ENCODE data around the gene WFDC10B. TPM values are rescaled to one million over a fixed set of nuclear protein-coding genes. Genes with fewer than 3 reads are reported as not detected.
A peak's percentile ranks its signal among the peaks of the same experiment; 100 is the strongest.

The WFDC10B gene
- not detected in 2 replicates for total RNA-seq (2014; rRNA removed)
- percentile 63 among the genes with signal in this experiment for Bru-seq, nascent RNA
- BruChase-seq, experiment 1, labeled RNA remaining after a 6-hour chase, result percentile 73 among the genes with signal in this experiment
- BruChase-seq, experiment 2, labeled RNA remaining after a 2-hour chase, result percentile 84 among the genes with signal in this experiment
- long read RNA-seq, partial matches to known transcripts, result 0 of 5 reads
- long read RNA-seq, other reads (novel, unspliced or antisense), result 5 of 5 reads

DNA sequence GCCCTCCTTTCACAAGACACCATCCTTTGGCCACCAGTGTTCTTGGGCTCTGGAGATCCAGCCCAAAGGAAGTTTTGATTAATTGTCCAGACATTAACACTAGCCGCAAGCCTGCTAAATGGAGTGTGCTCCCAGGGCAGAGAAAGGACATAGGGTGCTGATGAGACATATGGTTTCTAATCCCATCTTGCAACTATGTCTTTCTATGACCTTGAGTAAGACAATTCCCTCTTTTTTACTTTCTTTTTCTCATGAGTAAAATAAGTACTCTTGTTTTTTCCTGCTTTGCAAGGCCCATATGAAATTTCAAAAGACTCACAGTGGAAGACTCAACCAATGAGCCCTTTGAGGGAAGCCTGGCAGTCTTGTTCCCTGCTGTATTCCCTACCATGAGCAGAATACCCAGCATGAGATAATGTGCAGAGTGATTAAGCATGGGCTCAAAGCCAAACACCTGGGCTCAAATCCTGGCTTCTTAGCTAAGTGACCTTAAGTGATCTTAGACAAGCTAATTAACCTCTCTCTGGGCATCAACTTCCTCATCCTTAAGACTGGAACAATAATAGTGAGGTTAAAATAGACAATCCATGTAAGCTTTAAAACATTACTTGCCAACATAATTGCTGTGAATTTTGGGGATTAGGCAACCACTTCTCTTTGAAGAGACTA is at the start of gene WFDC10B:
TSS of gene WFDC10B (minus strand) at position 51 of the 669 bp plus-strand sequence. CDS start 19,027 bp downstream, outside the sequence.
- POLR2A ChIA-PET (ENCODE audit: unreplicated experiment), result no interaction called here
- CTCF ChIA-PET, result no interaction called here
- H3K9ac ChIP-seq (ENCODE audit: low read length), result no peak within 1 kb of the TSS

DNA sequence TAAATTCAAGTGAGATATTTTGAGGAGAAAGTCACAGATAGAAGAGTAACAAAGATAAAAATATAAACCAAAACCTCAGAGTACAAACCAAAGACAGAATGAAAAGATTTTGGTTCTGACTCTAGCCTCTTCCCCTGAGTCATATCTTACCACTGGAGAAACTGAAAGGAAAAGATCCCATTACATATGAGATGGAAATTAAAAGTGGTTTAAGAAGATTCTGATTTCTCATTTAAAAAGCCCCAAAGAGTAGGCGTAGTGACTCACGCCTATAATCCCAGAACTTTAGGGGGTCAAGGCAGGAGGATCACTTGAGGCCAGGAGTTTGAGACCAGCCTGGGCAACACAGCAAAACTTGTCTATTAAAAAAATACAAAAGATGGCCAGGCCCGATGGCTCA is 47.9 kb upstream of the WFDC10B start:
- no TSS peak for BruUV-seq (replicated peaks)
- 0 out of 2 replicates have a peak, but pooled peaks cover 4% of the 10 kb centered on the region for H3K27me3 ChIP-seq (ENCODE audit: low read length)
- ChIA-PET CTCF (no interaction called here), POLR2A (ENCODE audit: unreplicated experiment) (no interaction called here)
- H3K9me3 ChIP-seq (ENCODE audit: low read length), result no peaks in the 10 kb centered on the region
- H3K36me3 ChIP-seq (ENCODE audit: low read depth, low read length), result no peaks in the 10 kb centered on the region
- H4K20me1 ChIP-seq (ENCODE audit: low read length), result no peaks in the 10 kb centered on the region
- no peak for DNase-seq
- H2AFZ ChIP-seq (ENCODE audit: low read length), result no peak overlapping the region
- H3K4me3 ChIP-seq (ENCODE audit: low read length), result no peak overlapping the region
- H3K4me2 ChIP-seq (ENCODE audit: low read length), result no peak overlapping the region
- H3K9me2 ChIP-seq (replicated peaks; ENCODE audit: low read length), result no peaks in the 10 kb centered on the region
- no peaks in the 10 kb centered on the region for H3K79me2 ChIP-seq (ENCODE audit: low read length)
- no peak for ATAC-seq
- no peak overlapping the region for H3K27ac ChIP-seq (ENCODE audit: low read length)
- intact Hi-C loops (cut with micrococcal nuclease), result no loop called here
- no peaks in the 10 kb centered on the region for H3K4me1 ChIP-seq (ENCODE audit: insufficient read depth, low read length)
- H3F3A ChIP-seq (ENCODE audit: low read length, unreplicated experiment), result no peaks in the 10 kb centered on the region
- TF ChIP-seq EZH2phosphoT487 (IDR thresholded peaks at IDR 0.05; ENCODE audit: borderline replicate concordance, low read length) (no peak), EZH2 (IDR thresholded peaks at IDR 0.05; ENCODE audit: low read length, unreplicated experiment) (no peak)
- TF ChIP-seq, protein P1, sequence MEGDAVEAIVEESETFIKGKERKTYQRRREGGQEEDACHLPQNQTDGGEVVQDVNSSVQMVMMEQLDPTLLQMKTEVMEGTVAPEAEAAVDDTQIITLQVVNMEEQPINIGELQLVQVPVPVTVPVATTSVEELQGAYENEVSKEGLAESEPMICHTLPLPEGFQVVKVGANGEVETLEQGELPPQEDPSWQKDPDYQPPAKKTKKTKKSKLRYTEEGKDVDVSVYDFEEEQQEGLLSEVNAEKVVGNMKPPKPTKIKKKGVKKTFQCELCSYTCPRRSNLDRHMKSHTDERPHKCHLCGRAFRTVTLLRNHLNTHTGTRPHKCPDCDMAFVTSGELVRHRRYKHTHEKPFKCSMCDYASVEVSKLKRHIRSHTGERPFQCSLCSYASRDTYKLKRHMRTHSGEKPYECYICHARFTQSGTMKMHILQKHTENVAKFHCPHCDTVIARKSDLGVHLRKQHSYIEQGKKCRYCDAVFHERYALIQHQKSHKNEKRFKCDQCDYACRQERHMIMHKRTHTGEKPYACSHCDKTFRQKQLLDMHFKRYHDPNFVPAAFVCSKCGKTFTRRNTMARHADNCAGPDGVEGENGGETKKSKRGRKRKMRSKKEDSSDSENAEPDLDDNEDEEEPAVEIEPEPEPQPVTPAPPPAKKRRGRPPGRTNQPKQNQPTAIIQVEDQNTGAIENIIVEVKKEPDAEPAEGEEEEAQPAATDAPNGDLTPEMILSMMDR (conservative IDR thresholded peaks at IDR 0.05; ENCODE audit: low read depth, low read length), result no peak
- H3K9ac ChIP-seq (ENCODE audit: low read length), result no peak overlapping the region

More for the DNA sequence above, at the start of gene WFDC10B:
- Histone ChIP-seq H3K27me3 (ENCODE audit: low read length) (0 out of 2 replicates have a peak, but pooled peaks cover 3% of the 10 kb centered on the region), H3K9me2 (replicated peaks; ENCODE audit: low read length) (no peaks in the 10 kb centered on the region), H3K4me1 (ENCODE audit: insufficient read depth, low read length) (no peaks in the 10 kb centered on the region), H2AFZ (ENCODE audit: low read length) (no peak within 1 kb of the TSS), H3K27ac (ENCODE audit: low read length) (no peak within 1 kb of the TSS), H3K4me3 (ENCODE audit: low read length) (no peak within 1 kb of the TSS), H4K20me1 (ENCODE audit: low read length) (no peaks in the 10 kb centered on the region), H3K4me2 (ENCODE audit: low read length) (no peak within 1 kb of the TSS), H3K9me3 (ENCODE audit: low read length) (no peaks in the 10 kb centered on the region), H3F3A (ENCODE audit: low read length, unreplicated experiment) (no peaks in the 10 kb centered on the region), H3K79me2 (ENCODE audit: low read length) (no peaks in the 10 kb centered on the region), H3K36me3 (ENCODE audit: low read depth, low read length) (no peaks in the 10 kb centered on the region)
- DNase-seq, result no peak
- intact Hi-C loops (cut with micrococcal nuclease), result no loop called here
- TF ChIP-seq EZH2phosphoT487 (IDR thresholded peaks at IDR 0.05; ENCODE audit: borderline replicate concordance, low read length) (no peak), EZH2 (IDR thresholded peaks at IDR 0.05; ENCODE audit: low read length, unreplicated experiment) (no peak)
- TF ChIP-seq, protein P1 (conservative IDR thresholded peaks at IDR 0.05; ENCODE audit: low read depth, low read length), result no peak
- no TSS peak for BruUV-seq (replicated peaks)
- ATAC-seq, result no peak

DNA sequence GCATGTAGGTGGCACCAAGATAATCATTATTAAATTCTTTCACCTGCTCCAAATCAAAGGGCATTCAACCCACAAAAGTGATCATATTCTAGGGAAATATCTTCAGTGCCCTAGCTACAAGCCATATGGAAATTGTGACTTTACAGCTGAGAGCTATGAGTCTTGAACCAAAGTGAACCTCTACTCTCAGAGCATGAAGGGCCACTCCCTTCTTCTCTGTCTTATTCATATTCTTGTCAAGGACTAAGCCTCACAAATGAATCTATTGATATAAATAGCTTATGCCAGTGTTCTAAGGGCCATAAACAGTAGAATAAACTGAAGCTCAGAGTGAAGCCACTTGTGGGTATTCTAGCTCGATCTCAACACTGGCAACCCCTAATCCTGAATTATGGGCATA is 46.9 kb upstream of the WFDC10B start:
- no peak overlapping the region for H3K4me2 ChIP-seq (ENCODE audit: low read length)
- ATAC-seq (no peak), DNase-seq (no peak)
- H3K9ac ChIP-seq (ENCODE audit: low read length), result no peak overlapping the region
- no peaks in the 10 kb centered on the region for H3F3A ChIP-seq (ENCODE audit: low read length, unreplicated experiment)
- H2AFZ ChIP-seq (ENCODE audit: low read length), result no peak overlapping the region
- intact Hi-C loops (cut with micrococcal nuclease), result no loop called here
- H3K27me3 ChIP-seq (ENCODE audit: low read length), result 0 out of 2 replicates have a peak, but pooled peaks cover 5% of the 10 kb centered on the region
- H3K4me3 ChIP-seq (ENCODE audit: low read length), result no peak overlapping the region
- TF ChIP-seq, protein P1 (conservative IDR thresholded peaks at IDR 0.05; ENCODE audit: low read depth, low read length), result no peak
- TF ChIP-seq EZH2 (IDR thresholded peaks at IDR 0.05; ENCODE audit: low read length, unreplicated experiment) (no peak), EZH2phosphoT487 (IDR thresholded peaks at IDR 0.05; ENCODE audit: borderline replicate concordance, low read length) (no peak)
- no peak overlapping the region for H3K27ac ChIP-seq (ENCODE audit: low read length)
- H3K79me2 ChIP-seq (ENCODE audit: low read length), result no peaks in the 10 kb centered on the region
- H4K20me1 ChIP-seq (ENCODE audit: low read length), result no peaks in the 10 kb centered on the region
- CTCF ChIA-PET, result no interaction called here
- H3K9me3 ChIP-seq (ENCODE audit: low read length), result no peaks in the 10 kb centered on the region
- H3K9me2 ChIP-seq (replicated peaks; ENCODE audit: low read length), result no peaks in the 10 kb centered on the region
- POLR2A ChIA-PET (ENCODE audit: unreplicated experiment), result no interaction called here
- H3K36me3 ChIP-seq (ENCODE audit: low read depth, low read length), result no peaks in the 10 kb centered on the region
- no TSS peak for BruUV-seq (replicated peaks)
- no peaks in the 10 kb centered on the region for H3K4me1 ChIP-seq (ENCODE audit: insufficient read depth, low read length)

Data from PC-3 (cell line).